ENCODE results near the gene DOC2A.

- TF ChIP-seq CTCF (IDR thresholded peaks at IDR 0.05) = no peak
- no peak for TF ChIP-seq EP300 (IDR thresholded peaks at IDR 0.05)
Measured at GRCh38 chr16:30046178-30046577, 35.4 kb upstream of the DOC2A start.
